Measurements from ENCODE around the gene BRI3BP.

Gene BRI3BP

GRCh38 chr12:125004621-125005020, 11.2 kb downstream of the BRI3BP start:
- no peak overlapping the region for H3K9ac ChIP-seq (ENCODE audit: low read length)
- peaks cover 40% of the 10 kb centered on the region for H3K79me2 ChIP-seq (ENCODE audit: low read length)
- no peaks in the 10 kb centered on the region for H3K36me3 ChIP-seq (replicated peaks; ENCODE audit: insufficient read depth, low read length)
- H3K4me1 ChIP-seq (ENCODE audit: low read length): no peaks in the 10 kb centered on the region
- H3K4me2 ChIP-seq (ENCODE audit: low read depth, low read length): no peak overlapping the region
- H3K27me3 ChIP-seq (replicated peaks; ENCODE audit: insufficient read depth, low read length): no peaks in the 10 kb centered on the region
- no peak for TF ChIP-seq EZH2 (optimal IDR thresholded peaks at IDR 0.05; ENCODE audit: low read depth, low read length)
- TF ChIP-seq EZH2phosphoT487 (IDR thresholded peaks at IDR 0.05; ENCODE audit: low read length): no peak
- no peak for TF ChIP-seq CTCF (IDR thresholded peaks at IDR 0.05; ENCODE audit: low read length)
- H2AFZ ChIP-seq (ENCODE audit: low read length): no peak overlapping the region
- H4K20me1 ChIP-seq (ENCODE audit: insufficient read depth, low read length): no peaks in the 10 kb centered on the region
- no peak overlapping the region for H3K4me3 ChIP-seq (ENCODE audit: low read length)
- H3K27ac ChIP-seq (ENCODE audit: low read length): no peak overlapping the region
- H3F3A ChIP-seq (ENCODE audit: insufficient read depth, low read length): no peaks in the 10 kb centered on the region
- no peaks in the 10 kb centered on the region for H3K9me2 ChIP-seq (replicated peaks; ENCODE audit: insufficient read depth, low read length)
- DNase-seq: no peak
- H3K9me3 ChIP-seq (replicated peaks; ENCODE audit: insufficient read depth, low read length): no peaks in the 10 kb centered on the region

- H3K27ac ChIP-seq (ENCODE audit: low read length): no peak overlapping the region
- no peaks in the 10 kb centered on the region for H3K9me2 ChIP-seq (replicated peaks; ENCODE audit: insufficient read depth, low read length)
- H3K4me1 ChIP-seq (ENCODE audit: low read length): no peaks in the 10 kb centered on the region
- no peak for TF ChIP-seq EZH2phosphoT487 (IDR thresholded peaks at IDR 0.05; ENCODE audit: low read length)
- TF ChIP-seq EZH2 (optimal IDR thresholded peaks at IDR 0.05; ENCODE audit: low read depth, low read length): no peak
- peaks cover 37% of the 10 kb centered on the region for H3K79me2 ChIP-seq (ENCODE audit: low read length)
- DNase-seq: no peak
- no peak overlapping the region for H3K4me2 ChIP-seq (ENCODE audit: low read depth, low read length)
- no peaks in the 10 kb centered on the region for H4K20me1 ChIP-seq (ENCODE audit: insufficient read depth, low read length)
- H3K4me3 ChIP-seq (ENCODE audit: low read length): no peak overlapping the region
- H3K27me3 ChIP-seq (replicated peaks; ENCODE audit: insufficient read depth, low read length): no peaks in the 10 kb centered on the region
- no peak overlapping the region for H3K9ac ChIP-seq (ENCODE audit: low read length)
- H2AFZ ChIP-seq (ENCODE audit: low read length): no peak overlapping the region
- no peaks in the 10 kb centered on the region for H3K9me3 ChIP-seq (replicated peaks; ENCODE audit: insufficient read depth, low read length)
- no peaks in the 10 kb centered on the region for H3F3A ChIP-seq (ENCODE audit: insufficient read depth, low read length)
- no peaks in the 10 kb centered on the region for H3K36me3 ChIP-seq (replicated peaks; ENCODE audit: insufficient read depth, low read length)
Observed at GRCh38 chr12:125005652-125006051, 12.2 kb downstream of the BRI3BP start.

GRCh38 chr12:125006365-125006764, 12.9 kb downstream of the BRI3BP start:
- H3K36me3 ChIP-seq (replicated peaks; ENCODE audit: insufficient read depth, low read length): no peaks in the 10 kb centered on the region
- H3K9me2 ChIP-seq (replicated peaks; ENCODE audit: insufficient read depth, low read length): no peaks in the 10 kb centered on the region
- H3K27ac ChIP-seq (ENCODE audit: low read length): no peak overlapping the region
- peaks cover 33% of the 10 kb centered on the region for H3K79me2 ChIP-seq (ENCODE audit: low read length)
- no peaks in the 10 kb centered on the region for H3K9me3 ChIP-seq (replicated peaks; ENCODE audit: insufficient read depth, low read length)
- H3K4me2 ChIP-seq (ENCODE audit: low read depth, low read length): no peak overlapping the region
- TF ChIP-seq CTCF (IDR thresholded peaks at IDR 0.05; ENCODE audit: low read length) (no peak), EZH2phosphoT487 (IDR thresholded peaks at IDR 0.05; ENCODE audit: low read length) (no peak), EZH2 (optimal IDR thresholded peaks at IDR 0.05; ENCODE audit: low read depth, low read length) (no peak)
- no peaks in the 10 kb centered on the region for H3K27me3 ChIP-seq (replicated peaks; ENCODE audit: insufficient read depth, low read length)
- no peak overlapping the region for H3K4me3 ChIP-seq (ENCODE audit: low read length)
- H2AFZ ChIP-seq (ENCODE audit: low read length): no peak overlapping the region
- no peaks in the 10 kb centered on the region for H3K4me1 ChIP-seq (ENCODE audit: low read length)
- DNase-seq: no peak
- H4K20me1 ChIP-seq (ENCODE audit: insufficient read depth, low read length): no peaks in the 10 kb centered on the region
- H3K9ac ChIP-seq (ENCODE audit: low read length): no peak overlapping the region
- no peaks in the 10 kb centered on the region for H3F3A ChIP-seq (ENCODE audit: insufficient read depth, low read length)

GRCh38 chr12:125013816-125014442, 20.5 kb downstream of the BRI3BP start:
- H3K4me3 ChIP-seq (ENCODE audit: low read length): no peak overlapping the region
- no peaks in the 10 kb centered on the region for H4K20me1 ChIP-seq (ENCODE audit: insufficient read depth, low read length)
- H3K27me3 ChIP-seq (replicated peaks; ENCODE audit: insufficient read depth, low read length): no peaks in the 10 kb centered on the region
- no peak overlapping the region for H3K4me2 ChIP-seq (ENCODE audit: low read depth, low read length)
- no peaks in the 10 kb centered on the region for H3K4me1 ChIP-seq (ENCODE audit: low read length)
- no peaks in the 10 kb centered on the region for H3F3A ChIP-seq (ENCODE audit: insufficient read depth, low read length)
- no peaks in the 10 kb centered on the region for H3K9me3 ChIP-seq (replicated peaks; ENCODE audit: insufficient read depth, low read length)
- H3K36me3 ChIP-seq (replicated peaks; ENCODE audit: insufficient read depth, low read length): no peaks in the 10 kb centered on the region
- no peak for DNase-seq
- no peak overlapping the region for H3K9ac ChIP-seq (ENCODE audit: low read length)
- H3K79me2 ChIP-seq (ENCODE audit: low read length): no peaks in the 10 kb centered on the region
- TF ChIP-seq CTCF (IDR thresholded peaks at IDR 0.05; ENCODE audit: low read length) (no peak), EZH2phosphoT487 (IDR thresholded peaks at IDR 0.05; ENCODE audit: low read length) (no peak), EZH2 (optimal IDR thresholded peaks at IDR 0.05; ENCODE audit: low read depth, low read length) (no peak)
- no peak overlapping the region for H2AFZ ChIP-seq (ENCODE audit: low read length)
- H3K27ac ChIP-seq (ENCODE audit: low read length): no peak overlapping the region
- H3K9me2 ChIP-seq (replicated peaks; ENCODE audit: insufficient read depth, low read length): no peaks in the 10 kb centered on the region

Measured in MM.1S (cell line).